Suprapubic skin (tissue), 4 donors: ENCODE measurements around the gene C13orf46.

Experiments used
- EP300 ChIP-seq: sonication (generic); formaldehyde crosslinking; IDR thresholded peaks from one replicate; pipeline ENCODE4 v1.6.1; 2017; ENCODE audit warnings: antibody characterized with exemption
- POLR2AphosphoS5 ChIP-seq, 3 donors: sonication (generic); formaldehyde crosslinking; IDR thresholded peaks; one replicate each; pipeline ENCODE4 v1.6.1; 2017; ENCODE audit warnings: antibody characterized with exemption in 3 of 3
- TF ChIP-seq, protein P1 (sequence below), 2 donors: fragments of 200-600 bp in 1 of 2; fragments of 450-650 bp in 1 of 2; sonication (generic) in 1 of 2; IDR thresholded peaks; one replicate each; pipeline ENCODE4 v1.5.1; 2016 to 2019; ENCODE audit warnings: antibody characterized with exemption in 2 of 2, mild to moderate bottlenecking in 1 of 2, moderate library complexity in 1 of 2

DNA sequence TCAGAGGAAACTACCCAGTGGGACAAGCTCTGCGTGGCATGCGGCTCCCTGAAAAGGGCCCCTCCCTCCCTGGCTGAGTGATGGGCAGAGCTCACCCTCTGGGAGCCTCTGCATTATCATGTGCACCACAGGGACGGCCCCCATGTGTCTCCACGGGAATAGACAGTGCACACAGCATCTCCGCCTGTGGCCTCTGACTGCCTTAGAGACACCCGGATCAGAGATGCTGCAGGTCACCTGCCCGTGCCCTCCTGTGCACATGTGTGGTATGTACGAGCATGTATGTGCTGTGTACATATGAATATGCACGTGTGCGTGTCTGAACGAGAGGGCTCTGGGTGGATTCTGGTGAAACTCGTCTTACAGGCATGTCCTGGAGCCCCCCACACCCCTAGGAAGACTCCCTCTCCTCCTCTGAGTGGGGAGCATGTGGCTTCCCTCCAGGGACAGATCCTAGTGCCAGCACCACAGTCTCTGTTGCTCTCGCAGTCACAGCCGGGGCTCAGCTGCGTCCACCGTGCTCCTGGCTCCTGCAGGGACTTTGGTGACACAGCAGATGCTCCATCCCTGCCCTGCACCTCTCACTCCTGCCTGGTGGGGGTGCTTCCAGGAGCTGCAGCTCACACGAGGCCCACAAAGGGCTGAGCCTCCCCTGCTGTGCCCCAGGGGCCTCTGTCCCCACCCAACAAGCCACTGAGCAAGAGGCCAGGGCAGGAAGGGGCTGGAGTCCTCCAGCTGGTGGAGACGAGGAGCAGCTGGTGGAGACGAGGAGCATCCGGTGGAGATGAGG is 19.6 kb downstream of the C13orf46 start:
- TF ChIP-seq, protein P1, sequence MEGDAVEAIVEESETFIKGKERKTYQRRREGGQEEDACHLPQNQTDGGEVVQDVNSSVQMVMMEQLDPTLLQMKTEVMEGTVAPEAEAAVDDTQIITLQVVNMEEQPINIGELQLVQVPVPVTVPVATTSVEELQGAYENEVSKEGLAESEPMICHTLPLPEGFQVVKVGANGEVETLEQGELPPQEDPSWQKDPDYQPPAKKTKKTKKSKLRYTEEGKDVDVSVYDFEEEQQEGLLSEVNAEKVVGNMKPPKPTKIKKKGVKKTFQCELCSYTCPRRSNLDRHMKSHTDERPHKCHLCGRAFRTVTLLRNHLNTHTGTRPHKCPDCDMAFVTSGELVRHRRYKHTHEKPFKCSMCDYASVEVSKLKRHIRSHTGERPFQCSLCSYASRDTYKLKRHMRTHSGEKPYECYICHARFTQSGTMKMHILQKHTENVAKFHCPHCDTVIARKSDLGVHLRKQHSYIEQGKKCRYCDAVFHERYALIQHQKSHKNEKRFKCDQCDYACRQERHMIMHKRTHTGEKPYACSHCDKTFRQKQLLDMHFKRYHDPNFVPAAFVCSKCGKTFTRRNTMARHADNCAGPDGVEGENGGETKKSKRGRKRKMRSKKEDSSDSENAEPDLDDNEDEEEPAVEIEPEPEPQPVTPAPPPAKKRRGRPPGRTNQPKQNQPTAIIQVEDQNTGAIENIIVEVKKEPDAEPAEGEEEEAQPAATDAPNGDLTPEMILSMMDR (IDR thresholded peaks at IDR 0.05) = no peak
- TF ChIP-seq POLR2AphosphoS5 (IDR thresholded peaks at IDR 0.05) (no peak), EP300 (no peak)
